Endothelial cell of umbilical vein (primary cell): ENCODE results near the gene TNFRSF8. TPM values are rescaled to one million over a fixed set of nuclear protein-coding genes. Genes with fewer than 3 reads are reported as not detected.

Experiments
- BruUV-seq: library from RNA; stranded (reverse); fragments of 400-500 nt; replicated peaks from 2 replicates; lab custom pipeline; 2021; lab: Mats Ljungman, UMichigan
- CTCF ChIA-PET: fragments of 300-600, 350-600 bp; sonication (Branson Sonifier 250); formaldehyde crosslinking; loops from one replicate; lab custom pipeline; 2021; ENCODE audit warnings: antibody characterized with exemption, inconsistent platforms; lab: Charles Lee
- POLR2A ChIA-PET: fragments of 300-600, 350-600 bp; sonication (Branson Sonifier 250); formaldehyde crosslinking; loops from one replicate; lab custom pipeline; 2021; ENCODE audit warnings: antibody characterized with exemption, inconsistent platforms; lab: Charles Lee
- DNase-seq: peaks from one replicate; pipeline ENCODE4 v3.0.0-alpha.2; 2011; ENCODE audit warnings: low read depth, low spot score
- FAIRE-seq: peaks from 2 replicates; lab custom pipeline; 2011; peaks lifted over from hg19 to GRCh38; lab: Jason Lieb, UNC
- H2AFZ ChIP-seq: 2 replicates; pipeline ENCODE4 v1.6.0; 2012; ENCODE audit warnings: low read depth, low read length, control low read depth, inconsistent platforms
- H3K27ac ChIP-seq: 2 replicates; pipeline ENCODE4 v1.5.1; 2011; ENCODE audit warnings: low read depth, mild to moderate bottlenecking, control low read depth, low read length, moderate library complexity; ENCODE audit not compliant: insufficient read depth
- H3K27me3 ChIP-seq, 2 experiments: 2 replicates each; pipeline versions ENCODE4 v1.6.0 to v1.6.1; 2011; ENCODE audit warnings: low read length in 2 of 2, mixed read lengths in 1 of 2; ENCODE audit not compliant: control insufficient read depth in 2 of 2, insufficient read depth in 2 of 2
- H3K36me3 ChIP-seq, 2 experiments: 2 replicates in 1 of 2; 3 replicates in 1 of 2; pipeline ENCODE4 v1.5.1; 2011; ENCODE audit warnings: low read length in 2 of 2, mild to moderate bottlenecking in 1 of 2, moderate library complexity in 1 of 2; ENCODE audit not compliant: control insufficient read depth in 2 of 2, insufficient read depth in 2 of 2; ENCODE audit errors: extremely low read depth in 1 of 2
- H3K4me1 ChIP-seq: 3 replicates; pipeline ENCODE4 v1.5.1; 2011; ENCODE audit warnings: mild to moderate bottlenecking, low read length; ENCODE audit not compliant: control insufficient read depth, insufficient read depth; ENCODE audit errors: extremely low read depth
- H3K4me2 ChIP-seq: 2 replicates; pipeline ENCODE4 v1.6.1; 2011; ENCODE audit warnings: low read length, control low read depth, mixed read lengths; ENCODE audit not compliant: insufficient read depth
- H3K4me3 ChIP-seq, 3 experiments: fragments of 200-600 bp in 1 of 3; sonication (generic), shearing (Covaris generic) in 1 of 3; replicated peaks in 1 of 3; 2 replicates each; pipeline ENCODE4 v1.5.1; 2011 to 2016; ENCODE audit warnings: control low read depth in 3 of 3, low read length in 3 of 3, mild to moderate bottlenecking in 2 of 3, inconsistent platforms in 1 of 3, low read depth in 1 of 3, moderate library complexity in 1 of 3; ENCODE audit not compliant: insufficient read depth in 1 of 3
- H3K79me2 ChIP-seq: 2 replicates; pipeline ENCODE4 v1.6.0; 2012; ENCODE audit warnings: low read length, inconsistent platforms; ENCODE audit not compliant: control insufficient read depth, insufficient read depth
- H3K9ac ChIP-seq: replicated peaks from 2 replicates; pipeline ENCODE3; 2011; ENCODE audit warnings: low read length, control low read depth; ENCODE audit not compliant: insufficient read depth; ENCODE audit errors: extremely low read depth
- H3K9me1 ChIP-seq: replicated peaks from 3 replicates; pipeline ENCODE4 v1.6.0; 2011; ENCODE audit warnings: mild to moderate bottlenecking, low read length; ENCODE audit not compliant: control insufficient read depth, insufficient read depth; ENCODE audit errors: extremely low read depth
- H3K9me3 ChIP-seq: replicated peaks from 2 replicates; pipeline ENCODE4 v1.5.1; 2012; ENCODE audit warnings: low read length, inconsistent platforms; ENCODE audit not compliant: control insufficient read depth, insufficient read depth
- H4K20me1 ChIP-seq: replicated peaks from 2 replicates; pipeline ENCODE3; 2011; ENCODE audit warnings: mild to moderate bottlenecking, low read length; ENCODE audit not compliant: control insufficient read depth, insufficient read depth; ENCODE audit errors: extremely low read depth
- EZH2 ChIP-seq: IDR thresholded peaks from 2 replicates; pipeline ENCODE4 v1.6.1; 2012; ENCODE audit warnings: borderline replicate concordance, low read depth, mild to moderate bottlenecking, moderate library complexity, low read length, inconsistent platforms; ENCODE audit not compliant: severe bottlenecking
- FOS ChIP-seq: IDR thresholded peaks from 2 replicates; pipeline ENCODE4 v1.6.1; 2011; ENCODE audit warnings: mild to moderate bottlenecking, low read length, moderate library complexity, borderline replicate concordance; ENCODE audit not compliant: insufficient read depth
- GATA2 ChIP-seq: IDR thresholded peaks from 2 replicates; pipeline ENCODE4 v1.7.0; 2011; ENCODE audit warnings: low read depth, mild to moderate bottlenecking, moderate library complexity, mixed read lengths, low read length; ENCODE audit not compliant: insufficient read length, insufficient read depth
- JUN ChIP-seq: IDR thresholded peaks from 2 replicates; pipeline ENCODE4 v1.6.1; 2011; ENCODE audit warnings: borderline replicate concordance, low read depth; ENCODE audit not compliant: insufficient read length, insufficient read depth
- MYC ChIP-seq: IDR thresholded peaks from one replicate; pipeline ENCODE4 v1.6.1; 2011; ENCODE audit warnings: mild to moderate bottlenecking, low read depth, low read length
- POLR2A ChIP-seq: IDR thresholded peaks from 2 replicates; pipeline ENCODE4 v1.6.1; 2012; ENCODE audit warnings: low read depth, mild to moderate bottlenecking, control low read depth, low read length
- POLR2AphosphoS5 ChIP-seq: IDR thresholded peaks from 2 replicates; pipeline ENCODE4 v1.6.1; 2012; ENCODE audit warnings: low read depth, mild to moderate bottlenecking, control low read depth, low read length, moderate library complexity; ENCODE audit not compliant: insufficient read depth
- dilution Hi-C: fragments of 300-500 bp; cut with MboI; formaldehyde crosslinking; loops from one replicate; pipeline ENCODE4 v1.15.0; 2019; ENCODE audit warnings: low sequenced_read_pairs; ENCODE audit not compliant: extremely low pct_ligation_motif_present
- intact Hi-C: fragments of 100-400 bp; cut with micrococcal nuclease; formaldehyde crosslinking; loops from one replicate; pipeline ENCODE4 v1.10.0; 2022
- polyA plus RNA-seq, 4 experiments: library from polyadenylated mRNA; depleted of rRNA in 3 of 4; stranded (reverse) in 3 of 4; unstranded in 1 of 4; fragments of >200 nt; gene quantifications; 2 replicates each; pipeline versions ENCODE4 v1.2.1 to v1.2.3, GENCODE V29; 2011 to 2012; ENCODE audit warnings: missing spikeins in 1 of 4
- total RNA-seq: library from RNA; stranded (reverse); gene quantifications from 2 replicates; pipeline ENCODE4 v1.2.3, GENCODE V29; 2021
- TF ChIP-seq, protein P1 (sequence below), 2 donors: IDR thresholded peaks; 1 replicate in 1 of 2; 2 replicates in 1 of 2; pipeline ENCODE4 v1.5.1; 2011; ENCODE audit warnings: low read length in 2 of 2, mild to moderate bottlenecking in 2 of 2, moderate library complexity in 2 of 2, control low read depth in 1 of 2, inconsistent platforms in 1 of 2, low read depth in 1 of 2; ENCODE audit not compliant: insufficient read depth in 1 of 2; ENCODE audit errors: extremely low read depth in 1 of 2
- TF ChIP-seq, protein P2 (sequence below): IDR thresholded peaks from 2 replicates; pipeline ENCODE4 v1.6.1; 2011; ENCODE audit not compliant: insufficient read depth, insufficient read length

The TNFRSF8 gene
- total and polyA plus RNA-seq, 2 donors (not counting 3 experiments of a cell fraction or from before 2014, with no cell fraction given), result 0.47 TPM; not detected in 1

DNA sequence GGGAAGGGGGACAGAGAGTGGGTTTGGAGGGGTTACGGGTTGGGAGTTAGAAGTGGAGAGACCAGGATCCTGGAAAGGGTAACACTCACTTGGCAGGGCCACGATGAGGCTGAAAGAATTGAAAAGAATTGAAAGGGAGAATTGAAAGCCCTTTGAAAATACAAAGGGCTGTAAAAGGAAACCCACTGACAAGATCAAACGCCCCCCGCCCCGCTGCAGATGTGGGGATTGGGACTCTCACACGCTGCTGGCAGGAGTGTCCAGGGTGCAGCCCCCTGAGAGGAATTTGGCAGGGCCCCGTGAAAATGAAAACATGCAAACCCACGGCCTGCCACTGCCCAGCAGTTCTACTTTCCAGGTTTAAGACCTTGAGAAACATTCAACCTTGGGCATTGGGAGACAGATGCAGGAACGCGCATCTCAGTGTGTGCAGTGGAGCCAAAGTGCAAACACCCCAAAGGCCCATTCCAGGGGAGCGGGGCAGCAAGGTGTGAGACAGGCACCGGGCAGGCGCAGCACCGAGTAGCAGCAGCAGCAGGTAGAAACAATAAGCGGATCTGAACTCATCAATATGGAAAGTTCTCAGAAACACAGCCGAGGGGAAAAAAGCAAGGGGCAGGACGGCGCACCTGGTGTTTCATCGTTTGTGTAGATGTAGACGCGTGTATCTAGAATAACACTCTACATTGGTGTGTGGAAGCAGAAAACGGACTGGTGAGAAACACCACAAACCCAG lies 95.4 kb downstream of the TNFRSF8 start:
- Histone ChIP-seq H3K4me3 (no peak overlapping the region), H3K79me2 (no peaks in the 10 kb centered on the region), H3K9me1 (no peaks in the 10 kb centered on the region), H3K4me2 (no peak overlapping the region), H3K27ac (no peak overlapping the region), H4K20me1 (no peaks in the 10 kb centered on the region), H3K9me3 (no peaks in the 10 kb centered on the region), H3K4me1 (peaks cover 22% of the 10 kb centered on the region), H3K36me3 (no peaks in the 10 kb centered on the region), H3K27me3 (no peaks in the 10 kb centered on the region), H2AFZ (no peak overlapping the region), H3K9ac (no peak overlapping the region)
- DNase-seq (no peak), FAIRE-seq (no peak)
- POLR2A ChIA-PET, result no interaction called here
- intact Hi-C loops (no loop called here), dilution Hi-C loops (no loop called here)
- CTCF ChIA-PET, result interaction anchor here (2.9 to 3.3 kb wide), 2 partner anchors 8 to 33 kb away, joined by 12 to 14 read pairs; no protein-coding TSS in a partner anchor
- BruUV-seq, result no TSS peak
- TF ChIP-seq POLR2AphosphoS5 (no peak), FOS (no peak), MYC (no peak), GATA2 (no peak), JUN (no peak), EZH2 (no peak), POLR2A (no peak)
- TF ChIP-seq, protein P1, sequence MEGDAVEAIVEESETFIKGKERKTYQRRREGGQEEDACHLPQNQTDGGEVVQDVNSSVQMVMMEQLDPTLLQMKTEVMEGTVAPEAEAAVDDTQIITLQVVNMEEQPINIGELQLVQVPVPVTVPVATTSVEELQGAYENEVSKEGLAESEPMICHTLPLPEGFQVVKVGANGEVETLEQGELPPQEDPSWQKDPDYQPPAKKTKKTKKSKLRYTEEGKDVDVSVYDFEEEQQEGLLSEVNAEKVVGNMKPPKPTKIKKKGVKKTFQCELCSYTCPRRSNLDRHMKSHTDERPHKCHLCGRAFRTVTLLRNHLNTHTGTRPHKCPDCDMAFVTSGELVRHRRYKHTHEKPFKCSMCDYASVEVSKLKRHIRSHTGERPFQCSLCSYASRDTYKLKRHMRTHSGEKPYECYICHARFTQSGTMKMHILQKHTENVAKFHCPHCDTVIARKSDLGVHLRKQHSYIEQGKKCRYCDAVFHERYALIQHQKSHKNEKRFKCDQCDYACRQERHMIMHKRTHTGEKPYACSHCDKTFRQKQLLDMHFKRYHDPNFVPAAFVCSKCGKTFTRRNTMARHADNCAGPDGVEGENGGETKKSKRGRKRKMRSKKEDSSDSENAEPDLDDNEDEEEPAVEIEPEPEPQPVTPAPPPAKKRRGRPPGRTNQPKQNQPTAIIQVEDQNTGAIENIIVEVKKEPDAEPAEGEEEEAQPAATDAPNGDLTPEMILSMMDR (IDR thresholded peaks at IDR 0.05; ENCODE audit: extremely low read depth in 1 of 2, insufficient read depth in 1 of 2, low read depth in 1 of 2, low read length in 2 of 2), result no peak
- TF ChIP-seq, protein P2, sequence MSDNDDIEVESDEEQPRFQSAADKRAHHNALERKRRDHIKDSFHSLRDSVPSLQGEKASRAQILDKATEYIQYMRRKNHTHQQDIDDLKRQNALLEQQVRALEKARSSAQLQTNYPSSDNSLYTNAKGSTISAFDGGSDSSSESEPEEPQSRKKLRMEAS, result no peak
